HFF-Myc (cell line): ENCODE data around the gene BRI3.
A peak's percentile ranks its signal among the peaks of the same experiment; 100 is the strongest.

Experiments used
- DNase-seq: peaks from one replicate; pipeline ENCODE4 v3.0.0-alpha.2; 2011; ENCODE audit warnings: low read depth; ENCODE audit errors: extremely low read depth
- H3K4me3 ChIP-seq: replicated peaks from 2 replicates; pipeline ENCODE4 v1.5.1; 2011; ENCODE audit warnings: low read depth, mild to moderate bottlenecking, control low read depth, low read length
- TF ChIP-seq, protein P1 (sequence below): IDR thresholded peaks from 2 replicates; pipeline ENCODE4 v1.5.1; 2012; ENCODE audit warnings: mild to moderate bottlenecking, low read depth, low read length, control low read depth; ENCODE audit errors: missing control alignments

Gene BRI3

GRCh38 chr7:98251601-98252424 is 29.7 kb upstream of the BRI3 start, which contains the start of gene TECPR1:
Gene TECPR1 (minus strand): TSS chr7:98252232. CDS start chr7:98246146, 6,086 bp downstream.
- peak; percentile 50 for DNase-seq
- TF ChIP-seq, protein P1, sequence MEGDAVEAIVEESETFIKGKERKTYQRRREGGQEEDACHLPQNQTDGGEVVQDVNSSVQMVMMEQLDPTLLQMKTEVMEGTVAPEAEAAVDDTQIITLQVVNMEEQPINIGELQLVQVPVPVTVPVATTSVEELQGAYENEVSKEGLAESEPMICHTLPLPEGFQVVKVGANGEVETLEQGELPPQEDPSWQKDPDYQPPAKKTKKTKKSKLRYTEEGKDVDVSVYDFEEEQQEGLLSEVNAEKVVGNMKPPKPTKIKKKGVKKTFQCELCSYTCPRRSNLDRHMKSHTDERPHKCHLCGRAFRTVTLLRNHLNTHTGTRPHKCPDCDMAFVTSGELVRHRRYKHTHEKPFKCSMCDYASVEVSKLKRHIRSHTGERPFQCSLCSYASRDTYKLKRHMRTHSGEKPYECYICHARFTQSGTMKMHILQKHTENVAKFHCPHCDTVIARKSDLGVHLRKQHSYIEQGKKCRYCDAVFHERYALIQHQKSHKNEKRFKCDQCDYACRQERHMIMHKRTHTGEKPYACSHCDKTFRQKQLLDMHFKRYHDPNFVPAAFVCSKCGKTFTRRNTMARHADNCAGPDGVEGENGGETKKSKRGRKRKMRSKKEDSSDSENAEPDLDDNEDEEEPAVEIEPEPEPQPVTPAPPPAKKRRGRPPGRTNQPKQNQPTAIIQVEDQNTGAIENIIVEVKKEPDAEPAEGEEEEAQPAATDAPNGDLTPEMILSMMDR = no peak
- H3K4me3 ChIP-seq = peak within 1 kb of the TSS; percentile 86

GRCh38 chr7:98252425-98253054 is 28.9 kb upstream of the BRI3 start:
- no peak for DNase-seq
- TF ChIP-seq, protein P1 = no peak
- peak overlapping the region; percentile 86 for H3K4me3 ChIP-seq

- TF ChIP-seq, protein P1 = no peak
- H3K4me3 ChIP-seq = no peak overlapping the region
Observed at GRCh38 chr7:98254516-98254915, 27.0 kb upstream of the BRI3 start.

GRCh38 chr7:98254951-98255610 is 26.4 kb upstream of the BRI3 start:
- no peak for DNase-seq
- TF ChIP-seq, protein P1 = no peak
- no peak overlapping the region for H3K4me3 ChIP-seq

More at GRCh38 chr7:98254516-98254915, 27.0 kb upstream of the BRI3 start:
- no peak for DNase-seq

DNA sequence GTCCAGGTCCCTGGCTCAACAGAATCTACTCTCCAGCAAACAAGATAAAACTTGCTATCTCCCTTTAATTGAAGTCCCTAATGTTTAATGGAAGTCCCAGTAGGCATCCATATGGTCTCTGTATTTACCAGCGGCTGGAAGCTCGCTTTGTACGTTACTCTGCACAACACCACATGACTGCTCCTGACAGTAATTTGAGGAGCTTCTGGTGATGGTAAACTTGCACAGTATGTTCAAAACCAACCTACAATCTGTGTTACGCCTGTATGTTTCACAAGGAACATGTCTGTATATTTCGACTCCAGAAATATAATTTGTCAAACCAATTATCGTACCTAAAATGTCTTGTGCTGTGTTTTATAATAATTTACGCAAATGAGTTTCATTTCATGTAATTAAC is 25.1 kb upstream of the BRI3 start:
- DNase-seq = no peak
- TF ChIP-seq, protein P1 = no peak
- H3K4me3 ChIP-seq = no peak overlapping the region

GRCh38 chr7:98257701-98258100 is 23.8 kb upstream of the BRI3 start:
- H3K4me3 ChIP-seq = no peak overlapping the region
- TF ChIP-seq, protein P1 = no peak
- no peak for DNase-seq
